Measurements from ENCODE around the gene CDC14A.
"Not testable (repeated sequence)": the region's sequence is repeated elsewhere in the genome, so short reads cannot be mapped to it uniquely, and the experiment has no call there.

CDC14A gene

DNA sequence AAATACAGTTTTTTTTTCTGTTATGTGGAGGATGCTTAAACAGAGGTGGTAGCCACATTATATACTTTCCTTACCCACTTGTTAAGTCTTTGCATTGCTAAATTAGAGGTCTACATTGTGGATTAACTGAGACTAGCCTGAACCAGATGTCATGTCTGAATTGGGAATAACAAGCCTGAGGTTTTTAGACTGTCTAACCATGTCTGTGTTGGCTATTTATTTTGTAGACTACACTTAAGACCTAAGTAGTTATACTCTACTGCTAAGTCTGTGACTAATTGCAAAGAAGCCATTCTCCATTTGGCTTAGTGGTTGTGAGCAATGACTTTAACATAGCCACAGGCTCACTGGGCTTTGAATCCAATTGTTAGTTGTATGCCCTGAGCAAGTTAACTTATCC, 45.4 kb downstream of the CDC14A start:
- no peak for DNase-seq (ENCODE audit: low read depth in 1 of 2, low spot score in 1 of 2)

DNA sequence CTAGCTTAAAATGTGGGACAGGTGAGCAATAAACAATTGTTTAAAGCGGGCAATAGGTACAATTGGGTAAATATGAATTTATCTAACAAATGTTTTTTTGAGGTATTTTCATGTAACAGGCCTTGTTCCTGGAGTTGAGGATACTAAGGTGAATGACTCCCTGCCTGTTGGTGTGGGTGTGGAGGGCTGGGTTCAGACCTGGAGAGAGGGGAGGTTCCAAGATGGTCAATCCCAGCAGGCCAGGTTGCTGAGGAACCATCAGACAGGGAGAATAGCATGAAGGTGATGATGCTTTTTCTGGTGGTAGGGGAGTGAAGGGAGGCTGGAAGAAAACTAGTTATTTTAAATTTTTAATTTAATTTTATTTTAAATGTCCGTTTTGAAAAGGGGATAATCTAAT, 46.3 kb downstream of the CDC14A start:
- DNase-seq (ENCODE audit: low read depth in 1 of 2, low spot score in 1 of 2) = no peak

DNA sequence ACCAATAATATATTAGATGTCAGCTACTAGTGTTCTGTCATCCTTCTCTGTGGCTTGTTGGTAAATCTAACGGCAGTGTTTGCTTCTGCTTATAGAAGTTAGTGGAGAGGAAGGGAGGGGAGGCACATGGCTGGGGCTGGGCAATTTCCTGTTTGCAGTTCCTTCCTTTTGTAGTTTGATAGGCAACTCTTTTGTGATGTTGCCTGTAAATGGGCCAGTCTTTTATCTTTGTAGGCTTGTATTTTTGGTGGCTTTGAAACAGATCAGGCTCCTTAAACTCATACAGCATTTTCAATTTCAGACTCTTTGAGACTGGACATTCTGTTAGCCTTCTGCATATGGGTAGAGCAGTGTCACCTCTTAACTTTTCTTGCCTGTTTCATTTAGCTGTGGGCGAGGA, 48.1 kb downstream of the CDC14A start:
- peak; percentile 20 to 25 for DNase-seq (ENCODE audit: low read depth in 1 of 2, low spot score in 1 of 2)

DNA sequence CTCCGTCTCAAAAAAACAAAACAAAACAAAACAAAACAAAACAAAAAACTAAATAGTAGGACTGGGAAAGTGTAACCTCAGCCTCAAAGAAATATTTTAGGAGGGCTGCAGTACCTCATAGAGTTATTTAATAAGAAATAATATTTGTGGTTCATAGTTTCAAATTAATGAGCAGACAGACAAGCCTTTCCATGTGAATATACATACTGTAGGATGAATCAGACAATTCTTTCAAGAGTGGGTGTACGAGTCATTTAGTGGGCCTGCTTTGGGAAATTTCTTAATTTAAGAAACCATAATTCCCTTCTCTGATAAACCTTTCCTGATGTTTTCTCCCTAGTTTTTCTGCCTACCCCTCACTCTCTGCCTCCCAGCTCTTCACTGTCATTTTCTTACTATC, 52.5 kb downstream of the CDC14A start:
- no peak for DNase-seq (ENCODE audit: low read depth in 1 of 2, low spot score in 1 of 2)

DNA sequence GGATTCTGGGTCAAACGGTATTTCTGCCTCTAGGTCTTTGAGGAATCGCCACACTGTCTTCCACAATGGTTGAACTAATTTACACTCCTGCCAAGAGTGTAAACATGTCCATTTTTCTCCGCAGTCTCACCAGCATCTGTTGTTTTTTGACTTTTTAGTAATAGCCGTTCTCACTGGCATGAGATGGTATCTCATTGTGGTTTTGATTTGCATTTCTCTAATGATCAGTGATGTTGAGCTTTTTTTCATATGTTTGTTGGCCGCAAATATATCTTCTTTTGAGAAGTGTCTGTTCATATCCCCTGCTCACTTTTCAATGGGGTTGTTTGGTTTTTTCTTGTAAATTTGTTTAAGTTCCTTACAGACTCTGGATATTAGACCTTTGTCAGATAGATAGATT, 53.6 kb downstream of the CDC14A start:
- not testable (repeated sequence) for DNase-seq (ENCODE audit: low read depth in 1 of 2, low spot score in 1 of 2)

DNA sequence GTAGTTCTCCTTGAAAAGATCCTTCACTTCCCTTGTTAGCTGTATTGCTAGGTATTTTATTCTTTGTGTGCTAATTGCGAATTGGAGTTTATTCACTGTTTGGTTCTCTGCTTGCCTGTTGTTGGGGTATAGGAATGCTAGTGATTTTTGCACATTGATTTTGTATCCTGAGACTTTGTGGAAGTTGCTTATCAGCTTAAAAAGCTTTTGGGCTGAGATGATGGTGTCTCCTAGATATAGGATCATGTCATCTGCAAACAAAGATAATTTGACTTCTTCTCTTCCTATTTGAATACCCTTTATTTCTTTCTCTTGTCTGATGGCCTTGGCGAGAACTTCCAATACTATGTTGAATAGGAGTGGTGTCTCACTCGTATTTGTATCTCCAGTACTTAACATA, 55.1 kb downstream of the CDC14A start:
- DNase-seq (ENCODE audit: low read depth in 1 of 2, low spot score in 1 of 2) = not testable (repeated sequence)

DNA sequence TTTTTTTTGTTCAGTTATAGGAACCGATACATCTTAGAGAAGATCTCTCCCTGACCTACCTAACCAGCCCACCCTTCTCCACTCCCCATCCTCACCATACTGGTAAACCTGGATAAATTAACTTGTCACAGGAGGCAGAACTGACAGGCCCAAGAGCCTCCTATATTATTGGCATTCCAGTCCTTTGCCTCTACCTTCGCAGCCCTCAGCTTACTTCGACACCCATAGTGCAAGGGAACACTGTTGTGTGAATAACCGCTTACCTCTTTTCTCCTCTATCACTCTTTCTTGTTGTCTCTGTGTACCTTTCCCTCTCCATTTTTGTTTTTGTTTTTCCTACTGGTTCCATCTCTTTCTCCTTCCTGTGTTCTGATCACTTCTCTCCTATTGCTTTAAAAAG, 58.7 kb downstream of the CDC14A start:
- no peak for DNase-seq (ENCODE audit: low read depth in 1 of 2, low spot score in 1 of 2)

DNA sequence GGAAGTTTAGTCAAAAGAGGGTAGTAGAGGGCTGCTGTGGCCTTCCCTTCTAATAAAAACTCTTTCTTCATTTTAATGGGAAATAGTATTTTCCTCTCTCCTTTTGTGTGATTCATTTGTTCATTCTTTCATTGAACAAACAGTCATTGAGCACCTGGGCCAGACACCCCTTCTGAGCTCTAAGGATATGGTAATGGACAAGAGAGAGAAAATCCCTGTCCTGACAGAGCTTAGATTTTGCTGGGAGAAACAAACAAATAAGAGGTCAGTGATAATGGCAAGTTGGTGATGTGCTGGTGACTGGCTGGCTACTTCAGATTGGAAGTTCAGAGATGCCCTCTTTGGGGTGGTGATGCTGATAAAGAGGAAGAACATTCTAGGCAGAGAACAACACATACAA, 59.3 kb downstream of the CDC14A start:
- no peak for DNase-seq (ENCODE audit: low read depth in 1 of 2, low spot score in 1 of 2)

DNA sequence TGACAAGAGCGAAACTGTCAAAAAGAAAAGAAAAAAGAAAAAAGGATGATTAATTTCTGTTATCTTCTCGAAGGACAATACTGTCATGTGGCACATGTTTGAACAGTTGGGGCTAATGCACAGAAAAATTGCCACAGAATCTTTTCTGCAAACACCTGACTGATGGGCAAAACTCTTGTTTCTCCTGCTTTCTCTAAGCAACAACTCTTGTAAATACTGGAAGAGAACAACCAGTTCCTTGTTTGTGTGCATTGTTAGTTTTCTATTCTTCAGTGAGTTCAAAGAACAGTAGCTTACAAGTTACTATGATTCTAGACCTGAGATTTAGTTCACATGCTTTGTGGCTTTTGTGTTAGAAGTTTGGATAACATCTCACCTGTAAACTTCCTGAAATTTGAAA, 60.7 kb downstream of the CDC14A start:
- no peak for DNase-seq (ENCODE audit: low read depth in 1 of 2, low spot score in 1 of 2)

DNA sequence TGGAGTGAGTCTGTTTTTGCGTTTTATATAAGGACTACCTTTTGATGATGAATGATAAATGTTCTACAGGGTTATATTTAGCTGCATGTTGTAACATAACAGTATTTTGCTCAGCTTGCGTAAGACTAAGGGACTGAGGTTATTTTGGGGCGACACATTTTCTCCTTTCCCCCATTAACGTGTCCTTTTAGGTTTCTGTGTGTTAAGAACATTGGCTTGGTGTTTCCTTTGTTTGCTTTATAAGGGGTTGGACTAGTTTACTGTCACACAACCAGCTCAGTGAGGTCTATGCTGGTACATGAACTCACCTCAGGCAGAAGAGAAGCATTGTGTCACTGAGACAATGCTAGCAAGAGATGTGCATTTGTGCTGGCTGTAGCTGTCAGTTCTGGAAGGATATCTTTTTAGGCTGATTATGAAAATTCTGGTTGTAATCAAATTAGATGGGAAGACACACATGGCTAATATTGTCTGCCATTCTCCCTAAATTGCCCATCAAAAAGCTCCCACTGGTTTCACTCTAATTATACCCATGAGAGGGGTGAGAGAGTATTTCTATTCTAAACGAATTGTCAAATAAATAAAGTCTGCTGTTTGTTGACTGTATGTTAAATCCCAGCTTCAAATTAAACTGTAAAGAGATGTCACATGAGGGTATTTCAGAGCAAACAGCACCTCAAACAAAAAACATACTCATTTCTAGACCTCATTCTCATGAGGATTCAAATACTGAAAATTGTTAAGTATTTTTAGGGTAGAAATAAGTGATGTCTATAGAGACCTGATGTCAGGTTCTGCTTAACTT, 62.6 kb downstream of the CDC14A start:
- no peak for DNase-seq (ENCODE audit: low read depth in 1 of 2, low spot score in 1 of 2)

DNA sequence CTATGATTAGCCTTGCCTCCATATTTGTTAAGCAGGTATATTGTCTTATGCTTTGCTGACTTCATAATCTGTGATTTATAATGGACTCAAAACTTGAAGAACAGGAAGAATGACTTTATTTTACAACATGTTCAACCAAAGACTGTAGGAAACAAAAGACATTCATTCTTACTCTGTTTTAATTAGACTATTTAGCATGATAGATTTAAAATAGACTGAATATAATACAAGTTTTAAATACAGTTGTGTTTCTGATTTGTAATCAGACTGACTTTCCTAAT, 63.1 kb downstream of the CDC14A start:
- no peak for DNase-seq (ENCODE audit: low read depth in 1 of 2, low spot score in 1 of 2)

DNA sequence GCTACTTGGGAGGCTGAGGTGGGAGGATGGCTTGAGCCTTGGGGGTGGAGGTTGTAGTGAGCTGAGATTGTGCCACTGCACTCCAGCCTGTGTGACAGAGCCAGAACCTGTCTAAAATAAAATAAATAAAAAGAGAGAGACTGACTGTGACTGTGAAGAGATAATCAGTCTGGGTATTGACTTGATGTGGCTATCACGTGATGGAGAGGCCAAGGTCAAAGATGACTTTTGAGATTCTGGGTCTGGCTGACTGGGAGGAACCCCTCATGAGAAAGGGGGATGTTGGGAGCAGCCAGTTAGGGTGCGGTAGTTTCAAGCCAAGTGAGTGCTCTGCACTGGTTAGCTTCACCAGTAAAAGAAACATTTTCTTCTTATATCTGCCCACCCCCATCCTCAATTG, 66.8 kb downstream of the CDC14A start:
- no peak for DNase-seq (ENCODE audit: low read depth in 1 of 2, low spot score in 1 of 2)

DNA sequence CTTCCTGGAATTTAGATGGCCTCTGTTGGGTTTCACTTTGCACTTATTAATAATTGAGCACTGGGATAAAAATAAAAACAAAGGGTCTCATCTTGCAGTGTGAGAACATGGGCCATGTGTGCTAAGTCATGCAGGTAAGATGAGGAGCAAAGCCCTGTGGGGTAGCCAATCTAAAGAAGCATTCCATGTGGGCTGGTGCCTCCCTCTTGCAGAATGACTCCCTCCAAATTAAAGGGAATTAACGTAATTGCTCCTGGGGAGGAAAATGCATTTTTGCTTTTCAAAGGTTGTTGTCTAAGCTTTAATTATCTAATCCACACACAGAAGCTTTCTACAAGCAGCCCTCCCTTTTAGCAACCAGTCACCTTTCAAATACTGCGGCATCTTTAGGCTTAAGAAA, 69.8 kb downstream of the CDC14A start:
- no peak for DNase-seq (ENCODE audit: low read depth in 1 of 2, low spot score in 1 of 2)

DNA sequence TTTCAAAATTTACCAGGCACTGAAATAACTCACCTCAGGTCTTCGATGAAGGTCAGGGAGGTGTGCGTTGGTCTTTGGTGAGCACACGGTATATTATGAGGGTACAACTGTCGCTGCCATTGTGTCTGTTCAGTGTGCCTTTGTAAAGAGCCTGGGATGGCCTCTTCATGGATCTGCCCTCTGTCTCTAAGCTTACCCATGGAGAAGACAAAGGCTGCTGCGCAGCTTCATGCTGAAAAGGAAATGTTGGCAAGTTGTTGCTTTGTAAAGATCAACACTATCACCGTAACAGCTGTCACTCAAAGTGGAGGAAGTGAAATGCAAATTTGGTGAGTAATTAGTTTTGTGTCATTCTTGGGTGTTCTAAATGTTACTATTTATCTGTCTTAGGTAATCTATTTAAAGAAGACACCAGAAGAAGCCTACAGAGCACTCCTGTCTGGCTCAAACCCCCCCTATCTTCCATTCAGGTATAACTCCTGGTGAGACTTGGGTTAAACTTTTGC, 71.6 kb downstream of the CDC14A start:
- no peak for DNase-seq (ENCODE audit: low read depth in 1 of 2, low spot score in 1 of 2)

DNA sequence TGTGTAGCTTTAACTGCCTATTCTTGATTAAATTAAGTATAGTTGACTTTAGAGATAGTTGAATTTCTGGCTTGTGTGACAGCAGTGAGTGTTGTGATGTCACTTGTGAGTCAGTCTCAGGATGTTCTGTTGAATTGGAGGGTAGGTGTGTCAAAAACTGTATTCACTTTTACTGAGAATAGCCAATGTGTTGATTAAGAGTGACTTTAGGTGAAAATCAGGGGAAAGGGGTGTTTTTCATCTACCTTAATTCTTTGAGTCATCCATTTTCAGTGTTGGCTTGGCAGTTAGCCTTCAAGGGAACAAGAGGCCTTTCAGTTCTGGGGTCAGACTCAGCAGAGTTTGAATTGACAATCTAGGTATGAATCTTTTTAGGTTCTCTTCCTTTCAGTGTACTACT, 75.9 kb downstream of the CDC14A start:
- no peak for DNase-seq (ENCODE audit: low read depth in 1 of 2, low spot score in 1 of 2)

DNA sequence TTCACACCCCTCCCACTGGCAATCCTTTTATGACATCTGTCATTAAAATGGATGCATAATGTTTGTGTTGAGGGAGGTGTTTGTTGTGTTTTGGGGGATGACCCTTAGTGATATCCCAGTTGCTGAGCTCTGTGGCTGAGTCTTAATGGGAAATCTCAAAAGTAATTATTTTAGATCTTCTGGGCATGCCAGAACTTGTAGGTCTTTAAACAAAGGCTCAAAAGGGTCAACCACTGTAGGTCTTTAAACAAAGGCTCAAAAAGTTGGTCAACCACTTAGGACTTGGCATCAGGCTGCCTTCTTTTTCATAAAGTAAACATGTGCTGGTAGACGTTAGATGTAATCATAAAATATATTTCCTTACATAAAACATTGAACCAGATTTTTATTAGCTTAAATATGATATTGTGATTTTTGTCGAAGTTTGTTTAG, 78.0 kb downstream of the CDC14A start:
- no peak for DNase-seq (ENCODE audit: low read depth in 1 of 2, low spot score in 1 of 2)

DNA sequence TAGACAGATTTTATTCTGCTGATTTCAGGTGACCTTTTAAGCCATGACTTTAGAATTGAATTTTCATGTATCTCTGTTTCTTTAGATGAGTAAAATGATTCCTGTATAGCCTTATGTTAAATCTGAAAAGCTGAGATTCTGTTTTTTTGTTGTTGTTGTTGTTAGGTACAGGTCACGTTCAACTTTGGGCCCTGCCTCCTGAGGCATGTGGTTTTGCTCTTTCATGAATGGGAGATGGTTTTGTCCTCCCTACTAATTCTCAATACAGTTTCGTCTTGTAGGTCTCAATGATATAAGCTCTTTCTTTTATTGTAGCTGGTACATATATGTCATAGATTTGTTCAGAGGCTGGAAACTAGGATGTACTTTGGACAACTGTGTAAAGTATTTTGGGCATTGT, 79.6 kb downstream of the CDC14A start:
- no peak for DNase-seq (ENCODE audit: low read depth in 1 of 2, low spot score in 1 of 2)

DNA sequence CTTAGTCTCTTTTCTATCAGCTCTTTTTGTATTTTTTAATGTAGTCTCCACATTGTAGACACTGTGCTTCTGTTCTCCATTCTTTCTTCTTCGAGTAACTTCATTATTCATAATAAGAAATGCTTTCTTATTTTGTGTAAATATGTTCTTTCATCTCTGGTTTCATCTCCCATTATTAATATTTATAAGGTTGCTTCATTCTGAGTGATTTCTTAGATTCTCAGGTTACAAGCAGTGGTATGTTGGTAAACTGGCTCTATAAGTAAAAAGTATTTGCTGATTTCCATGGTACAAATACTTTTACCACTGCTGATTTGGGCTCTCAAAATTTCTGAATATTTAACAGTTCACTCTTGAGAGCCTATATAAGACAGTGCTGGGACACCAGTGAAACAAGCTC, 81.3 kb downstream of the CDC14A start:
- DNase-seq (ENCODE audit: low read depth in 1 of 2, low spot score in 1 of 2) = no peak

DNA sequence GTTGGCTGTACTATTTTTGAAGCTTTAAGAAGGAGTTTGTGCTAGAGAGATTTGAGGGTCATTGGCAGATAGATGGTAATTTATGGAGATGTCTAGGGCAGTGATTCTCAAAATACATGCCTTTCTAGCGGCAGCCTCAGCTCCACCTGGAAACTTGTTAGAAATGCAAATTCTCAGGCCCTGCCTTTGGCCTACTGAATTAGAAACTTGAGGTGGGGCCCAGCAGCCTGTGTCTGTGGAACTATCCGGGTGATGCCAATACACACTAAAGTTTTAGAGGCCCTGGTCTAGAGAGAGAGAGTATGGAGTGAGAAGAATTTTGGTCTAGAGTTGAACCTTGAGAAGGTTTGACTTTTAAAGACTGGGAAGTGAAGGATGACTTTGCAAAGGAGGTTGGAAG, 82.5 kb downstream of the CDC14A start:
- DNase-seq (ENCODE audit: low read depth in 1 of 2, low spot score in 1 of 2) = no peak

DNA sequence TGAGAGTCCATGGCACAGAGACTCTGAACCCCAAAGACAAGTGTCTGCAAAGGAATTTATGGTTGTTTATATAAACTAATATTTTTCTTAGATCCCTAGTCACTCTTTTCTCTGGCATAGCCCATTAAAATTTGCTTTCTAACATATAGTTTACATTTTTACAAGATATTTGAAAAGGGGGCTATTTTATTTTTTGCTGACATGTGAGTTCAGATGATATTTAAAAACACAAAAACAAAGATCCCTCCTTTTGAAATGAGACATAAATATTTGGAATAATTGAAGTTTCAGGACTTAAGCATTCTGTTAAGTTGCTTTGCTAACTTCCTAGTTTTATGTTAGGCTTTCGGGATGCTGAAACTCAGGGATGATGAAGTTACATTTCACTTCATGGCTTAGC, 86.1 kb downstream of the CDC14A start:
- DNase-seq (ENCODE audit: low read depth in 1 of 2, low spot score in 1 of 2) = no peak

DNA sequence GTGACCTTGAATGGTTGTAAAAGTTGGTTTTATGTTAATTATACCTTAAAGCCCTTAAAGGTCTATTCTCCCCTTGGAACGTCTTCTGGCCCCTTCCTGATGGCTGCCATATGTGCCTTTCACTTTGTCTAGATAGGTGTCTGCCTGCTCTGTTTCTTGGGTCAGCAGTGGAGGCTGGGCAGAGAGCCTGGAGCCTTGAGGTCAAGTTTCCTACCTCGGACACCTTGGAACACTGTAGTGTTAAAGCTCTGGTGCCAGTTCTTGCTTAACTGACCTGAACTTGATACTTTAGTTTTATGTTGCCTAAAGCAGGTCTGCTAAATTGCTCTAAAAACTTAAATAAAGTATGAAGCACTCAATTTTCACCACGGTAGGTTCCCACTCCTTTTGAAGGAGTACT, 86.5 kb downstream of the CDC14A start:
- DNase-seq (ENCODE audit: low read depth in 1 of 2, low spot score in 1 of 2) = no peak

DNA sequence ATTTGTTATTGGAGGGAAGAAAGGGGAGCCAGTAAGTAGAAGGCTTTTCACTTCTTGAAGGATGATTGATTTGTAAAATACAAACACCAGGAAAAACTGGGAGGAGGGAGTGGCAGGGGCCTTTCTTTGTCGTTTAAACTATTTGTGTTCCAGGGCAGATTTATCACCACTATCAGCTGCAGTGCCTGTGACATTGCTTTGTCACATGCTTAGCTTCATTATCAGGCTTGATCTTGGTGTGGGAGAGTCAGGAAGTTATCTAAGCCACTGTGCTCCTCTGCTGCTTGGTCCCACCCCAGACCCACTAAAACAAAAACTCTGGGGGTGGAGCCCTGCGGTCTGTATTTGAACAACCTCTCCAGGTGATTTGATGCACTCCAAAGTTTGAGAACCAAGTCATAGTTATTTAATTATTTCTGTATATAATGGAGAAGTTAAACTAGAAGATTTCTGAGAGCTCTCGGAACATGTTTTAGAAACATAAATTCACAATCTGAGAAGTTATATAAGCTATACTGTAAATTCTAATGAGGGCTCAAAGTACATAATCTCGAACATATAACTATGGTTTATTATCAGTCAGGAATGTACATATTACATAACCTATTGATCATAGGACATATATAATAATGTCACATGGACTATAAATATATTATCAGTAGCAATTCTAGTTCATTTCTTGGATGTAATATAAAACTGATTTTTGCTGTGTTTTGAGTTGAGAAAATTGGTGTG, 87.9 kb downstream of the CDC14A start:
- DNase-seq (ENCODE audit: low read depth in 1 of 2, low spot score in 1 of 2) = peak; percentile 51 to 60

DNA sequence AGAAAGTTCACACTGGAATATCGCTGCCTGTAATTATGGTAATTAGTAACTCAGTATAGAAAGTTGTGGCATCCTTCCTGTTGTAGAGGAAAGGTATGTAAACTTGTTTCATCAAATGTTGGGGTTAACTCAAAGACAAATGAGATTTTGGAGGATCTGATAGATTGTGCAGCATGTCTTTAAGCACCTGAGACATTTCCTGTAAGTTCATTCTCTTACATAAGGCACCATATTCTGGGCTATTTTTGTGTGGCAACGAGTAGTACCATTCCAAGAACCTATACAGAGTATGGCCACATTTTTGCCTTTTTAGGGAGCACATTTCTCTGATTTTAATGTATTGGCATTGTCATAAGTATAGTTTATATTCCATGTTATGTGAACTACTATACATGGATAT, 88.8 kb downstream of the CDC14A start:
- DNase-seq (ENCODE audit: low read depth in 1 of 2, low spot score in 1 of 2) = no peak
